Smooth muscle cell (in vitro differentiated cells): ENCODE results near the gene NOL9. TPM values are rescaled to one million over a fixed set of nuclear protein-coding genes. Genes with fewer than 3 reads are reported as not detected.

Experiments used
- DNase-seq: peaks from one replicate; lab custom pipeline; 2025; ENCODE audit not compliant: unreplicated experiment; lab: John Stamatoyannopoulos, UW
- H2AFZ ChIP-seq: fragments of 200-600 bp; sonication (generic); 2 replicates; pipeline ENCODE4 v1.6.0; 2016; ENCODE audit warnings: antibody characterized with exemption, low read depth, mild to moderate bottlenecking
- H3F3A ChIP-seq: fragments of 200-600 bp; sonication (generic); 2 replicates; pipeline ENCODE4 v1.6.0; 2017; ENCODE audit warnings: antibody characterized with exemption, low read depth
- H3K27ac ChIP-seq: fragments of 200-600 bp; sonication (generic); 2 replicates; pipeline ENCODE4 v1.5.1; 2016; ENCODE audit warnings: low read depth, mild to moderate bottlenecking
- H3K27me3 ChIP-seq: fragments of 200-600 bp; sonication (generic); 2 replicates; pipeline ENCODE4 v1.6.1; 2016; ENCODE audit warnings: low read depth, mild to moderate bottlenecking
- H3K36me3 ChIP-seq: fragments of 200-600 bp; sonication (generic); 2 replicates; pipeline ENCODE4 v1.5.1; 2016; ENCODE audit warnings: low read depth
- H3K4me1 ChIP-seq: fragments of 200-600 bp; sonication (generic); 2 replicates; pipeline ENCODE4 v1.5.1; 2016; ENCODE audit warnings: low read depth
- H3K4me2 ChIP-seq: fragments of 200-600 bp; sonication (generic); 2 replicates; pipeline ENCODE4 v1.6.0; 2016; ENCODE audit warnings: mild to moderate bottlenecking
- H3K4me3 ChIP-seq: fragments of 200-600 bp; sonication (generic); 2 replicates; pipeline ENCODE4 v1.5.1; 2016; ENCODE audit warnings: mild to moderate bottlenecking
- H3K79me2 ChIP-seq: fragments of 200-600 bp; sonication (generic); 2 replicates; pipeline ENCODE4 v1.6.0; 2016; ENCODE audit warnings: low read depth, mild to moderate bottlenecking
- H3K9ac ChIP-seq: fragments of 200-600 bp; sonication (generic); 2 replicates; pipeline ENCODE4 v1.6.0; 2016; ENCODE audit warnings: low read depth
- H3K9me3 ChIP-seq: fragments of 200-600 bp; sonication (generic); replicated peaks from 2 replicates; pipeline ENCODE4 v1.5.1; 2016; ENCODE audit warnings: low read depth
- H4K20me1 ChIP-seq: fragments of 200-600 bp; sonication (generic); 2 replicates; pipeline ENCODE4 v1.6.0; 2016; ENCODE audit warnings: low read depth
- WGBS: methylation state at CpG from one replicate; pipeline ENCODE4 v1.1.7; 2016; ENCODE audit warnings: low lambda C conversion rate; 5-methylcytosine and 5-hydroxymethylcytosine counted together
- polyA plus RNA-seq: library from polyadenylated mRNA; unstranded; fragments of >200 nt; fragmentation: Nextera tagmentation; extraction: Ambion mirVana; gene quantifications from 2 replicates; pipeline ENCODE4 v1.2.1, GENCODE V29; 2016
- total RNA-seq: library from RNA; depleted of rRNA; stranded (reverse); fragments of >200 nt; gene quantifications from 2 replicates; pipeline ENCODE4 v1.2.3, GENCODE V29; 2014
- TF ChIP-seq, protein P1 (sequence below): fragments of 200-600 bp; sonication (generic); IDR thresholded peaks from 2 replicates; pipeline ENCODE4 v1.5.1; 2017; ENCODE audit warnings: borderline replicate concordance, mild to moderate bottlenecking, antibody characterized with exemption; ENCODE audit not compliant: insufficient read depth, poor library complexity, severe bottlenecking

Gene NOL9
- total and polyA plus RNA-seq, 2 experiments from 2014 or later: 8.1 to 12.0 TPM

DNA sequence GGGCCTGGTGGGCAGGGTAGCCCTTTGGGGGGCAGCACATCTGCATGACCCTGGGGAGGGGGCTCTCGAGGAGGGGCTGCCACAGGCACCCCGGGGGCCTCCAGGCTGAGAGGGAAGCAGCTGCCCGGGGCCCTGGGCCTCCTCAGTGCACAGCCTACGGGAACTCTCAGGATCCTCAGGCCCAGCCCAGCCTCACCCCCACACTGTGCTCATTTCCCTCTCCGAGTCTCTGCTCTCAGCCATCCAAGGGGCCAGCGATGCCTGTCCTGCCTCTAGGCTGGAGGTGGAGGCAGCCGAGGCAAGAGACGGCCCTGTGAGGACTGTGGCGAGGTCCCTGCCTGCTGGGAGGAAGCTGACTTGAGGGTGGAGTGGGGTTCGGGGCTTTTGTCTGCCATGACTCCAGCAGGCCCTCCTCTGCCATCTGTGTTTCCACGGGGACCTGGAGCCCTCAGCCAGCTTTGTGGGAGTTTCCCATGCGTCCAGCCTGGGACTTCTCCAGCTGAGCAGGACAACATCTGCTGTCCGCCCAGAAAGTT lies 55.7 kb downstream of the NOL9 start:
- H3K27me3 ChIP-seq: no peaks in the 10 kb centered on the region
- no peaks in the 10 kb centered on the region for H3K79me2 ChIP-seq
- 60% methylated on average over 12 of the region's 13 CpGs for WGBS
- H3K4me3 ChIP-seq: no peak overlapping the region
- no peaks in the 10 kb centered on the region for H3K9me3 ChIP-seq
- H3K4me1 ChIP-seq: peaks cover 17% of the 10 kb centered on the region
- H4K20me1 ChIP-seq: no peaks in the 10 kb centered on the region
- no peaks in the 10 kb centered on the region for H3K36me3 ChIP-seq
- no peak overlapping the region for H3K4me2 ChIP-seq
- DNase-seq: no peak
- H3K27ac ChIP-seq: no peak overlapping the region
- TF ChIP-seq, protein P1, sequence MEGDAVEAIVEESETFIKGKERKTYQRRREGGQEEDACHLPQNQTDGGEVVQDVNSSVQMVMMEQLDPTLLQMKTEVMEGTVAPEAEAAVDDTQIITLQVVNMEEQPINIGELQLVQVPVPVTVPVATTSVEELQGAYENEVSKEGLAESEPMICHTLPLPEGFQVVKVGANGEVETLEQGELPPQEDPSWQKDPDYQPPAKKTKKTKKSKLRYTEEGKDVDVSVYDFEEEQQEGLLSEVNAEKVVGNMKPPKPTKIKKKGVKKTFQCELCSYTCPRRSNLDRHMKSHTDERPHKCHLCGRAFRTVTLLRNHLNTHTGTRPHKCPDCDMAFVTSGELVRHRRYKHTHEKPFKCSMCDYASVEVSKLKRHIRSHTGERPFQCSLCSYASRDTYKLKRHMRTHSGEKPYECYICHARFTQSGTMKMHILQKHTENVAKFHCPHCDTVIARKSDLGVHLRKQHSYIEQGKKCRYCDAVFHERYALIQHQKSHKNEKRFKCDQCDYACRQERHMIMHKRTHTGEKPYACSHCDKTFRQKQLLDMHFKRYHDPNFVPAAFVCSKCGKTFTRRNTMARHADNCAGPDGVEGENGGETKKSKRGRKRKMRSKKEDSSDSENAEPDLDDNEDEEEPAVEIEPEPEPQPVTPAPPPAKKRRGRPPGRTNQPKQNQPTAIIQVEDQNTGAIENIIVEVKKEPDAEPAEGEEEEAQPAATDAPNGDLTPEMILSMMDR: no peak
- H3F3A ChIP-seq: no peaks in the 10 kb centered on the region
- no peak overlapping the region for H2AFZ ChIP-seq
- no peak overlapping the region for H3K9ac ChIP-seq

DNA sequence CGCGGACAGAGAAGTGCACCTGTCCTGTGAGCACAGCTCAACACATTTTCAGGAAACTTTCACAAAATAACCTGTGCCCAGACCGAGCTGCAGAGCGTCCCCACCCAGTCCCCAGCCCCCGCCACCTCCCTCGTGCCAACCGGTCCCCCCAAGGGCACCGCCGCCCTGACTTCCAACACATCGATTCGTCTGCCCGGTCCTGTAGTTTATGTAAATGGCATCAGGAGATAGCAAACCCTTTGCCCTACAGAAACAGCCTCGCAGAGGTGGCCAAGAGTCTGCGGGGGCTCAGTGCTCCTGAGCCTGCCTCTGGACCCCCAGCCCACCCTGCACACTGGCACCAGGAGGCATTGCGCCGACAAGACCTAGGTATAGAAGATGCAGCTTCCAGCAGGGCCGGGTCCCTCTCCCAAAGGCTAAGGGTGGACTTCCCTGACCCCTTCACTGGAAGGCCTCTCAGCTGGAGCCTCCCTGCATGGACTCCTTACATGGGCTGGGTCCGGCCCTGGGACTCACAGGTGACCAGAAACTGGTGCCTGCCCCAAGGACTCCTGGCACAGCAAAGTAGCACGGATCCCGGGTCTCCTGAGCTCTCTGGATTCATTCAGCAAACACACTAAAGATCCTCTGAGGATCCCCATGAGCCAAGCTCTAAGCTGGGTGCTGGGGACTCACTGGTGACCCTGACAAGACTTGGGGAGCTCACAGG lies 56.3 kb downstream of the NOL9 start:
- peaks cover 17% of the 10 kb centered on the region for H3K4me1 ChIP-seq
- WGBS: 59% methylated on average over 20 of the region's 20 CpGs
- H3K79me2 ChIP-seq: no peaks in the 10 kb centered on the region
- H3K4me3 ChIP-seq: peak overlapping the region; percentile 72
- DNase-seq: no peak
- H3F3A ChIP-seq: no peaks in the 10 kb centered on the region
- H2AFZ ChIP-seq: peak overlapping the region; percentile 71
- H3K9ac ChIP-seq: no peak overlapping the region
- H3K4me2 ChIP-seq: peak overlapping the region; percentile 92
- H3K36me3 ChIP-seq: no peaks in the 10 kb centered on the region
- H3K27ac ChIP-seq: no peak overlapping the region
- H4K20me1 ChIP-seq: no peaks in the 10 kb centered on the region
- TF ChIP-seq, protein P1: no peak
- no peaks in the 10 kb centered on the region for H3K27me3 ChIP-seq
- no peaks in the 10 kb centered on the region for H3K9me3 ChIP-seq

DNA sequence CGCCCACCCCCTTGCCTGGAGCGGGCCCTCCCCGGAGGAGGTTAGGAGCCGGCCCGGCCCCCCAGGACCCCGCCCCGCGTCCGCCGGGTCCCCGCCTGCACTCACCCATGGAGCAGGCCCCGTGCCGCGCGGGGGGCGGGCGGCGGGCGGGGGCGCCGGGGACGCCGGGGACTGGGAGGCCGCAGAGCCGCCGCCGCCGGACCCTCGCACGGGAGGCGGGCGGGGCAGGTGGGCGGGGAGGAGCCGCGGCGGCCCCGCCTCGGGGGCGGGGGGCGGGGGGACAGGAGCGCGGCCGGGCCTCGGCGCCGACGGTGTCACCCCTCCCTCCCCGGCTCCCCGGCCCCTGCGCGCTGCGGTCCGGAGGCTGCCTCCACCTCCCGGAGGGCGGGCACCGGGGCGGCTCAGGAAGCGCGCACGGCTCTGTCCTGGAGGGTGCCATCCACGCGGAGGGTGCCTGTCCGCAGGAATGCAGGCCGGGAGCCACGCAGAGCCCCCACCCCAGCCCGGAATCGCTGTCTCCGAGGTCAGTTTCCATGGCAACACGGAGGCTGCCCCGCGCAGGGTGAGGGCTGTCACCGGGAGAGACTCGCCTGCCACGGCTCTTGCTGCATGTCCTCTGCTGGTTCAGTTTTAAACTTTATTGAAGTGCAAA lies 57.0 kb downstream of the NOL9 start:
- peaks cover 17% of the 10 kb centered on the region for H3K4me1 ChIP-seq
- peak; percentile 65 for DNase-seq
- TF ChIP-seq, protein P1: no peak
- WGBS: under 1% methylated on average over 20 of the region's 74 CpGs
- peak overlapping the region; percentile 71 for H2AFZ ChIP-seq
- peak overlapping the region; percentile 58 for H3K9ac ChIP-seq
- no peak overlapping the region for H3K27ac ChIP-seq
- peak overlapping the region; percentile 92 for H3K4me2 ChIP-seq
- no peaks in the 10 kb centered on the region for H3K27me3 ChIP-seq
- H4K20me1 ChIP-seq: no peaks in the 10 kb centered on the region
- peak overlapping the region; percentile 72 for H3K4me3 ChIP-seq
- no peaks in the 10 kb centered on the region for H3K36me3 ChIP-seq
- no peaks in the 10 kb centered on the region for H3K9me3 ChIP-seq
- H3K79me2 ChIP-seq: no peaks in the 10 kb centered on the region
- H3F3A ChIP-seq: peaks cover 2% of the 10 kb centered on the region
